ENCODE results near the gene RELA.

- TF ChIP-seq CTCF (tag by site-specific recombination; IDR thresholded peaks at IDR 0.05) (no peak), ZNF621 (tag by site-specific recombination; IDR thresholded peaks at IDR 0.05) (no peak), KLF10 (tag by site-specific recombination; IDR thresholded peaks at IDR 0.05) (no peak), ZNF274 (IDR thresholded peaks at IDR 0.05; ENCODE audit: low read length) (no peak), ZNF274 (tag by site-specific recombination; IDR thresholded peaks at IDR 0.05; ENCODE audit: borderline replicate concordance) (no peak), YY1 (tag by site-specific recombination; IDR thresholded peaks at IDR 0.05) (no peak), ZNF362 (tag by site-specific recombination; IDR thresholded peaks at IDR 0.05) (no peak), ZNF292 (tag by site-specific recombination; IDR thresholded peaks at IDR 0.05; ENCODE audit: borderline replicate concordance, low read depth) (no peak), ZFP41 (tag by site-specific recombination; IDR thresholded peaks at IDR 0.05; ENCODE audit: borderline replicate concordance) (no peak), ZNF704 (tag by site-specific recombination; IDR thresholded peaks at IDR 0.05) (no peak), ZNF239 (tag by site-specific recombination; IDR thresholded peaks at IDR 0.05) (no peak), SETDB1 (IDR thresholded peaks at IDR 0.05; ENCODE audit: insufficient read length, low read length) (no peak)
- TF ChIP-seq, protein P1, sequence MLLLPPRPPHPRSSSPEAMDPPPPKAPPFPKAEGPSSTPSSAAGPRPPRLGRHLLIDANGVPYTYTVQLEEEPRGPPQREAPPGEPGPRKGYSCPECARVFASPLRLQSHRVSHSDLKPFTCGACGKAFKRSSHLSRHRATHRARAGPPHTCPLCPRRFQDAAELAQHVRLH (tag by site-specific recombination; IDR thresholded peaks at IDR 0.05): no peak
- TF ChIP-seq, protein P2, sequence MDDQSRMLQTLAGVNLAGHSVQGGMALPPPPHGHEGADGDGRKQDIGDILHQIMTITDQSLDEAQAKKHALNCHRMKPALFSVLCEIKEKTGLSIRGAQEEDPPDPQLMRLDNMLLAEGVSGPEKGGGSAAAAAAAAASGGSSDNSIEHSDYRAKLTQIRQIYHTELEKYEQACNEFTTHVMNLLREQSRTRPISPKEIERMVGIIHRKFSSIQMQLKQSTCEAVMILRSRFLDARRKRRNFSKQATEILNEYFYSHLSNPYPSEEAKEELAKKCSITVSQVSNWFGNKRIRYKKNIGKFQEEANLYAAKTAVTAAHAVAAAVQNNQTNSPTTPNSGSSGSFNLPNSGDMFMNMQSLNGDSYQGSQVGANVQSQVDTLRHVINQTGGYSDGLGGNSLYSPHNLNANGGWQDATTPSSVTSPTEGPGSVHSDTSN (CRISPR knock-in tag; IDR thresholded peaks at IDR 0.05): no peak
These were observed 21.3 kb downstream of the RELA start for GRCh38 chr11:65641297-65642013.

Measured in HEK293 (cell line).